Stimulated activated naive CD8-positive, alpha-beta T cell treated with anti-CD3 and anti-CD28 coated beads, Interleukin-15, amount 100 ng/mL, for 72 hours (primary cell): Measurements from ENCODE around the gene TIMM13.
"Not testable (repeated sequence)": the region's sequence is repeated elsewhere in the genome, so short reads cannot be mapped to it uniquely, and the experiment has no call there.

Source experiments
- ATAC-seq: fragments of 150-1000 bp; cut with Tn5 transposase; 2 replicates; pipeline ENCODE4 v1.10.0; 2021; ENCODE audit warnings: mild to moderate bottlenecking, moderate library complexity
- DNase-seq, 2 donors: peaks; one replicate each; pipeline ENCODE4 v3.0.0; 2021 to 2022
- H3K27ac Mint-ChIP-seq, 2 donors: one replicate each; pipeline ENCODE4 v1.8.0; 2022; ENCODE audit warnings: mild to moderate bottlenecking in 2 of 2, mixed read lengths in 2 of 2, moderate library complexity in 2 of 2
- H3K27me3 Mint-ChIP-seq: one replicate; pipeline ENCODE4 v1.8.0; 2022; ENCODE audit warnings: mixed read lengths
- H3K4me1 Mint-ChIP-seq: one replicate; pipeline ENCODE4 v1.8.0; 2022; ENCODE audit warnings: mild to moderate bottlenecking, mixed read lengths
- H3K4me3 Mint-ChIP-seq, 2 donors: one replicate each; pipeline ENCODE4 v1.8.0; 2022; ENCODE audit warnings: mild to moderate bottlenecking in 2 of 2, mixed read lengths in 2 of 2, moderate library complexity in 1 of 2
- H3K9me3 Mint-ChIP-seq, 2 donors: one replicate each; pipeline ENCODE4 v1.8.0; 2022; ENCODE audit warnings: mixed read lengths in 2 of 2

Gene TIMM13

DNA sequence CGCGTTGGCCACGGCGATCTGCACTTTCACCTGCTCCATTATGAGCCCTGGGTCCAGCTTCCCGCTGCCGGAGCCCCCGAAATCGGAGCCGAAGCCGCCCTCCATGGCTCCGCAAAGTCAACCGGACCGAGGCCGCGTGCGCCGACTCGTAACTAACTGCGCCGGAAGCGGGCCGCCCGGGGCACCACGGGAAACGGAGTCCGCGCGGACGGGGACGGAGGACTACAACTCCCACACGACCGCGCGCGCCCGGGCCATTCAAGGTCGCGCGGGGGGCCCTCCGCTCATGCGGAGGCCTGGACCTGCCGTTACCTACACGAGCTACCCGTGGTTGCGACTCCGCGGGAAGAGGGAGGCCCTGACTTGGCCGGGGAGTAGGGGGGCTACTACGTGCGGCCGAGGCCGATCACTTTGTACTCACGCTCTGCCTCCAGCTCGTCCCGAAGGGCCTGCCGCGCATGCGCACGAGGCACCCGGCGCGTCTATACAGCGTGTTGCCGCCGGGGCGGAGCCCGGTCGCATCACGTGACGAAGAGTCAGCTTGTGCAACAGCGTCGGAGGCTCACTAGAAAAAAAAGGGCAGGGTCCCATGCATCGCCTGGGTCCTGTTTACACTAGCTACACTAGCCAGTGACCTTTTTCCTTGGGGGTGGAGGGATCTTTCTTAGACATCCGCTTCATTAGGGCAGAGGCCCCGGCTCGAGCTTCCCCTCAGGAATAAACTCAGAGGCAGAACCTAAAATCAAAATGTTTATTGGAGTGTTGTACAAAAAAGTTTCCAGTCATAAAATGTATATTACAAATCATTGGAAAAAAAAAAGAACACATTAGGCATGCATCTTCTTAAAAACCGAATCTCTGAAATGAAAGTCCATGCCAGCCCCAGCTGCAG is at the start of gene TIMM13:
TIMM13 (minus strand) TSS at position 158 of the 892 bp plus-strand sequence; CDS start at position 105, 53 bp downstream.
- Mint-ChIP-seq H3K27ac (peak within 1 kb of the TSS; percentile 97 to 99), H3K4me1 (peaks cover 43% of the 10 kb centered on the region), H3K9me3 (no peaks in the 10 kb centered on the region), H3K4me3 (peak within 1 kb of the TSS; percentile 89 to 99), H3K27me3 (no peaks in the 10 kb centered on the region)
- ATAC-seq (peak; percentile 93), DNase-seq (peak; percentile 95 to 96)

DNA sequence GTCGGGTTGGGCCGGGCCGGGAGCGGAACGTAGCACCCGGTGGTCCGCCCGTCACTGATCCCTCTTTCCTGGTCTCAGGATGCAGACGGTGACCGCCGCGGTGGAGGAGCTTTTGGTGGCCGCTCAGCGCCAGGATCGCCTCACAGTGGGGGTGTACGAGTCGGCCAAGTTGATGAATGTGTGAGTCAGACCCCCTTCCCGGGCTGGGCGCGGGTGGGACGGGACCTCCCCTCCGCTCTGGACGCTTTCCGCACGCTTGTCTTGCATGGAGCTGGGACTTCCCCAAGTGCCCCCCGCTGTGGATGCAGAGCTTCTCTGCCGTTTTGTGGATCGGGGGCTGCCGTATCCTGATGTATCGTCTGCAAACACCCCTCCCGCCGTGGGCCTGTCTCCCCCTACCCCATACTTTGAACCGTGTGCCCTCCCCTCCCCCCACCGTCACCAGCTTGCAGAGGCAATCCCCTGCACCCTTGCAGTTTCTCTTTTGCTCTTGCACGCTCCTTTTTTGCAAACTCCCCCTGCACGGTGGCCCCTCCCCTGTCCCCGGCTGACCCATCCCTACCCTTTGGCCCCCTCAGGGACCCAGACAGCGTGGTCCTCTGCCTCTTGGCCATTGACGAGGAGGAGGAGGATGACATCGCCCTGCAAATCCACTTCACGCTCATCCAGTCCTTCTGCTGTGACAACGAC is 49.2 kb upstream of the TIMM13 start:
- peaks cover 0 to 7% of the 10 kb centered on the region in 2 donors for H3K9me3 Mint-ChIP-seq
- DNase-seq: peak; percentile 80 to 85
- peak; percentile 38 for ATAC-seq

GRCh38 chr19:2475702-2476450 is 48.5 kb upstream of the TIMM13 start, which contains the start of gene GADD45B:
GADD45B (plus strand) TSS chr19:2476127; CDS start chr19:2476359, 232 bp downstream.
- peaks cover 33% of the 10 kb centered on the region for H3K4me1 Mint-ChIP-seq
- peak within 1 kb of the TSS; percentile 95 to 99 for H3K4me3 Mint-ChIP-seq
- peak; percentile 99 for DNase-seq
- no peaks in the 10 kb centered on the region for H3K9me3 Mint-ChIP-seq
- ATAC-seq: peak; percentile 53
- H3K27ac Mint-ChIP-seq: peak within 1 kb of the TSS; percentile 96 to 99
- H3K27me3 Mint-ChIP-seq: peaks cover 7% of the 10 kb centered on the region

More for the DNA sequence above, 49.2 kb upstream of the TIMM13 start:
- Mint-ChIP-seq H3K4me1 (peaks cover 33% of the 10 kb centered on the region), H3K27me3 (peaks cover 7% of the 10 kb centered on the region), H3K4me3 (peak overlapping the region; percentile 95 to 99), H3K27ac (peak overlapping the region; percentile 94 to 99)

GRCh38 chr19:2475018-2475701 is 47.8 kb upstream of the TIMM13 start:
- Mint-ChIP-seq H3K9me3 (no peaks in the 10 kb centered on the region), H3K4me1 (peaks cover 33% of the 10 kb centered on the region), H3K27ac (peak overlapping the region; percentile 96 to 99), H3K4me3 (peak overlapping the region; percentile 95 to 99), H3K27me3 (peaks cover 7% of the 10 kb centered on the region)
- DNase-seq (peak; percentile 91 to 94), ATAC-seq (peak; percentile 70)

- Mint-ChIP-seq H3K9me3 (no peaks in the 10 kb centered on the region), H3K4me3 (peak overlapping the region; percentile 95 to 99), H3K27me3 (peaks cover 7% of the 10 kb centered on the region), H3K4me1 (peaks cover 33% of the 10 kb centered on the region), H3K27ac (peak overlapping the region; percentile 55 to 99)
- peak; percentile 63 for ATAC-seq
- DNase-seq: peak; percentile 97 to 99
Observed at GRCh38 chr19:2474232-2475017, 47.0 kb upstream of the TIMM13 start.

DNA sequence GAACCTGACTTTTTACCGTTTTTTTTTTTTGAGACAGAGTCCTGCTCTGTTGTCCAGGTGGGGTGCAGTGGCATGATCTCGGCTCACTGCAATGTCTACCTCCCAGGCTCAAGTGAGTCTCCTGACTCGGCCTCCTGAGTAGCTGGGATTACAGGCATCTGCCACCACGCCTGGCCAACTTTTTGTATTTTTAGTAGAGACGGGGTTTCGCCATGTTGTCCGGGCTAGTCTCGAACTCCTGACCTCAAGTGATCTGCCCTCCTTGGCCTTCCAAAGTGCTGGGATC is 42.5 kb upstream of the TIMM13 start:
- not testable (repeated sequence) for DNase-seq, H3K27me3 Mint-ChIP-seq, H3K9me3 Mint-ChIP-seq, ATAC-seq
- peak overlapping the region; percentile 50 to 58 for H3K4me3 Mint-ChIP-seq
- peaks cover 32% of the 10 kb centered on the region for H3K4me1 Mint-ChIP-seq
- peak overlapping the region in 1 of 2 donors; percentile 89 for H3K27ac Mint-ChIP-seq

DNA sequence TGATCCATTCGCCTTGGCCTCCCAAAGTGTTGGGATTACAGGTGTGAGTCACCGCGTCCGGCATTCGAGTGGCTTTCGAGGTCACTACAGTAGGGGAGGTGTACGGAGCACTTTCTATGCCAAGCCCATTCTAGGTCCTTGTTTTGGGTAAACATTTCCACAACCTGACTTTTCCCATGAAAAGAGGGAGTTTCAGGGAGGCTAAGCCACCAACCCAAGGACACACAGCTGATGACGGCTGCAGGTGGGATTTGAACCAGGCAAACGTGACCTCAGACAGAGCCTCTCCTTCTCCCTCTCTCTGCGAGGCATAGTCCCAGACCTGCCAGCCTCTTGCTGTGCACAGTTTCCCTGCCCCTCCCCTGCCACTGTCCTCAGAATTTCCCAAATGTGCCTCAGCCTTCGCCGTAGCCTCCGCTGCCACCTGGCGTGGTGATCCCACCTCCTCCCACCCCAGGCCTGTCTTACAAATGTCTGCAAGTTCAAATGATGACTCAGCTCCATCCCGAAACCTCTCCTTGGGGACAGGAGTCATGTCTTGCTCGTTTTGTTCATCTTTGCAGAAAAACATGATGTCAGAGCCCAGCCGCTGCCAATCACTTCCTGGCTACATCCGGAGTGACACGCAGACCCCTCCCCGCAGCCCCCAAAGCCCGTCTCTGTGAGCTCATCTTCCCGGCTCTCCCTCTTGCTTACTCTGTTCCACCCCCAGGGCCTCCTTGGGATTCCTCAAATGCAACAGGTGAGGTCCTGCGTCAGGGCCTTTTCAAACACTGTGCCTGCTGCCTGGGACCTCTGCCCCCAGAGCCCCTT is 41.9 kb upstream of the TIMM13 start:
- Mint-ChIP-seq H3K4me1 (peaks cover 33% of the 10 kb centered on the region), H3K9me3 (no peaks in the 10 kb centered on the region), H3K4me3 (peak overlapping the region; percentile 50 to 58), H3K27me3 (peaks cover 7% of the 10 kb centered on the region), H3K27ac (peak overlapping the region; percentile 31 to 89)
- peak; percentile 75 for ATAC-seq
- peak in 1 of 2 donors; percentile 62 for DNase-seq

GRCh38 chr19:2468596-2468995 is 41.2 kb upstream of the TIMM13 start:
- Mint-ChIP-seq H3K4me3 (peak overlapping the region in 1 of 2 donors; percentile 50), H3K4me1 (peaks cover 34% of the 10 kb centered on the region), H3K27ac (no peak overlapping the region), H3K9me3 (no peaks in the 10 kb centered on the region), H3K27me3 (peaks cover 7% of the 10 kb centered on the region)
- no peak for ATAC-seq
- DNase-seq: no peak

- no peak overlapping the region for H3K27ac Mint-ChIP-seq
- peaks cover 43% of the 10 kb centered on the region for H3K4me1 Mint-ChIP-seq
Observed at GRCh38 chr19:2464389-2464788, 37.0 kb upstream of the TIMM13 start.

GRCh38 chr19:2463694-2464093 is 36.3 kb upstream of the TIMM13 start:
- not testable (repeated sequence) for ATAC-seq, DNase-seq, H3K9me3 Mint-ChIP-seq, H3K27me3 Mint-ChIP-seq, H3K27ac Mint-ChIP-seq, H3K4me3 Mint-ChIP-seq
- H3K4me1 Mint-ChIP-seq: peaks cover 36% of the 10 kb centered on the region

More at GRCh38 chr19:2464389-2464788, 37.0 kb upstream of the TIMM13 start:
- no peak for DNase-seq
- Mint-ChIP-seq H3K9me3 (no peaks in the 10 kb centered on the region), H3K4me3 (no peak overlapping the region), H3K27me3 (no peaks in the 10 kb centered on the region)
- no peak for ATAC-seq

GRCh38 chr19:2462635-2463421 is 35.4 kb upstream of the TIMM13 start:
- ATAC-seq (no peak), DNase-seq (no peak)
- Mint-ChIP-seq H3K27ac (peak overlapping the region in 1 of 2 donors; percentile 96), H3K9me3 (no peaks in the 10 kb centered on the region), H3K27me3 (no peaks in the 10 kb centered on the region), H3K4me1 (peaks cover 31% of the 10 kb centered on the region), H3K4me3 (peak overlapping the region; percentile 90 to 91)

DNA sequence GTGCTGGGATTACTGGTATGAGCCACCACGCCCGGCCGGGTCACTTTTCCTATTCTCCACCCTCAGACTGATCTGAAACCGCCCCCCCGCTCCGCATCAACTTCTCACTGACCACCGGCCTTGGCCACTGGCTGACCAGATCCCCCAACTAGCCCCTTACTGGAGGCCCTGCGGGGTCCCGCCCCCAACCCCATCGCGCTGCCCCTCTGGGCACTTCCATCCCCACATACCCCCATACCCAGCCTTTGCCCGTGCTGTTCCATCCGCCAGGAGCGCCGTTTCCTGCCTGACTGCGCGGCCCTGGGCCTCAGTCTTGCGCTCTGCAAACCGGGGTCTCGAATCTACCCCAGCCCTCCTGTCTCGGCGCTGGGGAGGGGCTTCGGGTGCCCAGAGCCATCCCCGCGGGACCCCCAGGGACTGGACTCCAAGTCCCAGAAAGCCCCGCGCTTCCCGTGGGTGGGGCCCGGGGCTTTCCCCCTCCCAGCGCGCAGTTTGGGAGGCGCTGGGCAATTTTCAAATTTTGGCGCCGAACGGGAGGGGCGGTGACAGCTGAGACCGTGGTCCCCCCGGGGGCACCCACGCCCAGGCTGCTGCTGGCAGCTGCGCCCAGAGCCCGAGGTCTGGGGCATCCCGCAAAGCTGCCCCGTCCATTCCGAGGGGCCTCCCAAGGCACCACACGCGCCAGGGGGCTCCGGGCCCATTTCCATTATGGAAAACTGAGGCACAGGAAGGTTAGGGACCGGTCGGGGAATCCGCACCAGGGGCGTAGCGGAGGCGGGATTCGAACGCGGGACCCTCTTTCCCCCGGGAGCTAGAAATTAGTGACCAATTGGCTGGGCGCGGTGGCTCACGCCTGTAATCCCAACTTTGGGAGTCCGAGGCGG is 34.6 kb upstream of the TIMM13 start:
- H3K4me1 Mint-ChIP-seq: peaks cover 32% of the 10 kb centered on the region
- ATAC-seq: peak; percentile 89
- DNase-seq: peak; percentile 73 to 82
- no peaks in the 10 kb centered on the region for H3K9me3 Mint-ChIP-seq
- H3K27ac Mint-ChIP-seq: peak overlapping the region; percentile 93 to 96
- H3K4me3 Mint-ChIP-seq: peak overlapping the region; percentile 90 to 91
- H3K27me3 Mint-ChIP-seq: no peaks in the 10 kb centered on the region
